Transverse colon (tissue), 4 donors: ENCODE results near the gene SMYD1. TPM values are rescaled to one million over a fixed set of nuclear protein-coding genes. Genes with fewer than 3 reads are reported as not detected.

ENCODE experiments used
- DNase-seq: peaks from one replicate; pipeline ENCODE4 v3.0.0-alpha.2; 2019
- H3K27ac ChIP-seq, 4 donors: fragments of 200-600 bp; sonication (generic); 2 replicates each; pipeline ENCODE4 v1.5.1; 2016 to 2018; ENCODE audit warnings: inconsistent platforms in 4 of 4
- H3K27me3 ChIP-seq: fragments of 200-600 bp; sonication (generic); 2 replicates; pipeline ENCODE4 v1.5.1; 2017; ENCODE audit warnings: inconsistent platforms
- H3K36me3 ChIP-seq, 4 donors: fragments of 200-600 bp; sonication (generic); 2 replicates each; pipeline ENCODE4 v1.5.1; 2017 to 2019; ENCODE audit warnings: inconsistent platforms in 4 of 4
- H3K4me1 ChIP-seq, 4 donors: fragments of 200-600 bp; sonication (generic); 2 replicates each; pipeline ENCODE4 v1.5.1; 2017 to 2020; ENCODE audit warnings: inconsistent platforms in 4 of 4
- H3K4me3 ChIP-seq, 4 donors: fragments of 200-600 bp; sonication (generic); 1 replicate in 1 of 4; 2 replicates in 3 of 4; pipeline versions ENCODE4 v1.5.1 to v1.6.1; 2017 to 2019; ENCODE audit warnings: inconsistent platforms in 4 of 4
- H3K9me3 ChIP-seq, 2 donors: fragments of 200-600 bp; sonication (generic); 2 replicates each; pipeline ENCODE4 v1.5.1; 2017 to 2019; ENCODE audit warnings: inconsistent platforms in 2 of 2
- EP300 ChIP-seq: sonication (generic); formaldehyde crosslinking; IDR thresholded peaks from one replicate; pipeline ENCODE4 v1.6.1; 2017; ENCODE audit warnings: antibody characterized with exemption, low read depth
- POLR2A ChIP-seq: fragments of 450-650 bp; IDR thresholded peaks from one replicate; pipeline ENCODE4 v1.6.1; 2016; ENCODE audit warnings: antibody characterized with exemption, mild to moderate bottlenecking, moderate library complexity
- POLR2AphosphoS5 ChIP-seq, 3 donors: sonication (generic); formaldehyde crosslinking; IDR thresholded peaks; one replicate each; pipeline ENCODE4 v1.6.1; 2016; ENCODE audit warnings: antibody characterized with exemption in 3 of 3
- WGBS, 2 donors: methylation state at CpG; one replicate each; pipeline ENCODE4 v1.1.5; 2018; ENCODE audit warnings: low coverage in 1 of 2; 5-methylcytosine and 5-hydroxymethylcytosine counted together
- in situ Hi-C, 4 donors: fragments of 200-750 bp; cut with MboI; loops; one replicate each; pipeline versions ENCODE4 v1.15.0 to v1.15.1; 2017; ENCODE audit warnings: low sequenced_read_pairs in 3 of 4, low pct_ligation_motif_present in 1 of 4, low pct_unique_long_range_greater_than_20kb in 1 of 4
- intact Hi-C: fragments of 100-400 bp; cut with DNase I; formaldehyde crosslinking; loops from one replicate; pipeline ENCODE4 v1.15.1; 2023; ENCODE audit warnings: low total_unique reads
- total RNA-seq, 4 donors: library from RNA; depleted of rRNA; stranded (reverse); fragments of >200 nt; gene quantifications; one replicate each; pipeline ENCODE4 v1.1.0, GENCODE V29; 2016
- TF ChIP-seq, protein P1 (sequence below), 5 experiments: fragments of 200-600 bp in 3 of 5; fragments of 450-650 bp in 2 of 5; sonication (generic) in 3 of 5; IDR thresholded peaks; 1 replicate in 2 of 5; 2 replicates in 3 of 5; pipeline ENCODE4 v1.5.1; 2016 to 2017; ENCODE audit warnings: antibody characterized with exemption in 5 of 5, inconsistent platforms in 3 of 5, mild to moderate bottlenecking in 2 of 5, moderate library complexity in 1 of 5

SMYD1 gene
- total RNA-seq, 4 donors from 2014 or later: 1.6 to 48.6 (median 3.2) TPM

DNA sequence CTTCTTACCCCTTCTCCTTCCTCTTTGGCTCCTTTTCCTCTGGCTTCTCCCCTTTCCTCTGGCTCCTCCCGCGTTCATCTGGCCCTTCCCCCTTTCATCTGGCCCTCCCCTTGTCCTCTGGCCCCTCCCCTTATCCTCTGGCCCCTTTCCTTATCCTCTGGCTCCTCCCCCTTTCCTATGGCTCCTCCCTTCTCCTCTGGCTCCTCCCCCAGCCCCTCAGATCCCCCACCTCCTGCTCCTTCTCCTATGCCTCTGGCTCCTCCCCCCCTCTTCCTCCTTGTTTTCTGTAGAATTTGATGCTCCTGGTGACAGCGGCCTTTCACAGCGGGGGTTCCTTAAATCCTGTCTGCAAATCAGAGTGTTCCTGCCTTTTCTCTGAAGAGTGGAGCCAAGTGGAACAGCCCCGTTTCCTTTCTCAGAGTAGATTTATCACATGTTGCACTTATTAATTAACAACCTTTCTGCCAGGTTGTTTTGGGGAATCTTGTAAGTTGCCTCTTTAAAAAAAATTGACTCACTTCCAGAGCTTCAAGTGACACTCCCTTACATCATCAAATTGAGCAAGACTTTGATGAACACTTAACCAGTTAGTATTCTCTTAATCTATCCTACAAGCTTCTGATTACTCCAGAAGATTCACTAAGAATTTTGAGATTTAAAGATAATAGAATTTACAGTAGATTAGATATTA lies 32.3 kb downstream of the SMYD1 start:
- in situ Hi-C loops (no loop called here), intact Hi-C loops (no loop called here)
- Histone ChIP-seq H3K9me3 (no peaks in the 10 kb centered on the region), H3K27me3 (no peaks in the 10 kb centered on the region), H3K36me3 (no peaks in the 10 kb centered on the region), H3K4me1 (no peaks in the 10 kb centered on the region), H3K4me3 (no peak overlapping the region), H3K27ac (no peak overlapping the region)
- TF ChIP-seq POLR2AphosphoS5 (IDR thresholded peaks at IDR 0.05): no peak
- TF ChIP-seq EP300: no peak
- TF ChIP-seq, protein P1, sequence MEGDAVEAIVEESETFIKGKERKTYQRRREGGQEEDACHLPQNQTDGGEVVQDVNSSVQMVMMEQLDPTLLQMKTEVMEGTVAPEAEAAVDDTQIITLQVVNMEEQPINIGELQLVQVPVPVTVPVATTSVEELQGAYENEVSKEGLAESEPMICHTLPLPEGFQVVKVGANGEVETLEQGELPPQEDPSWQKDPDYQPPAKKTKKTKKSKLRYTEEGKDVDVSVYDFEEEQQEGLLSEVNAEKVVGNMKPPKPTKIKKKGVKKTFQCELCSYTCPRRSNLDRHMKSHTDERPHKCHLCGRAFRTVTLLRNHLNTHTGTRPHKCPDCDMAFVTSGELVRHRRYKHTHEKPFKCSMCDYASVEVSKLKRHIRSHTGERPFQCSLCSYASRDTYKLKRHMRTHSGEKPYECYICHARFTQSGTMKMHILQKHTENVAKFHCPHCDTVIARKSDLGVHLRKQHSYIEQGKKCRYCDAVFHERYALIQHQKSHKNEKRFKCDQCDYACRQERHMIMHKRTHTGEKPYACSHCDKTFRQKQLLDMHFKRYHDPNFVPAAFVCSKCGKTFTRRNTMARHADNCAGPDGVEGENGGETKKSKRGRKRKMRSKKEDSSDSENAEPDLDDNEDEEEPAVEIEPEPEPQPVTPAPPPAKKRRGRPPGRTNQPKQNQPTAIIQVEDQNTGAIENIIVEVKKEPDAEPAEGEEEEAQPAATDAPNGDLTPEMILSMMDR (IDR thresholded peaks at IDR 0.05): no peak
- TF ChIP-seq POLR2A: no peak
- 61 to 75% methylated on average over 5 of the region's 5 CpGs for WGBS, 2 donors
- DNase-seq: no peak

- no peak for DNase-seq
- no peak overlapping the region for H3K4me3 ChIP-seq
- TF ChIP-seq POLR2A: no peak
- no peak for TF ChIP-seq EP300
- TF ChIP-seq, protein P1 (IDR thresholded peaks at IDR 0.05): no peak
- TF ChIP-seq POLR2AphosphoS5 (IDR thresholded peaks at IDR 0.05): no peak
- H3K4me1 ChIP-seq: no peaks in the 10 kb centered on the region
- H3K9me3 ChIP-seq: no peaks in the 10 kb centered on the region
- no peaks in the 10 kb centered on the region for H3K36me3 ChIP-seq
- in situ Hi-C loops (no loop called here), intact Hi-C loops (no loop called here)
- H3K27ac ChIP-seq: no peak overlapping the region
- WGBS, 2 donors: 65 to 70% methylated on average over 2 to 3 of the region's 3 CpGs
- H3K27me3 ChIP-seq: no peaks in the 10 kb centered on the region
Measured at GRCh38 chr2:88100489-88100858, 32.8 kb downstream of the SMYD1 start.

DNA sequence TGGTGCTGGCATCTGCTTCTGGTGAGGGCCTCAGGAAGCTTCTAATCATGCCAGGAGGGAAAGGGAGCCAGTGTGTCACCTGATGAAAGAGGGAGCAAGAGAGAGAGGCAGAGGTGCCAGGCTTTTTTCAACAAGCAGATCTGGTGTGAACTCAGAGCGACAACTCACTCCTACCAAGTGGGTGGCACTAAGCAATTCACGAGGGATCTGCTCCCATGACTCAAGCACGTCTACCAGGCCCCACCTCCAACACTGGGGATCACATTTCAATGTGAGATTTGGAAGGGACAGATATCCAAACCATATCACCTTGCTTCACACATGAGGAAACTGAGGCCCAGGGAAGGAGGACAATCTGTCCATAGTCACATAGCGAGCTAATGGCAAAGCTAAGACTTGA lies 41.2 kb downstream of the SMYD1 start:
- no peaks in the 10 kb centered on the region for H3K9me3 ChIP-seq
- no peak overlapping the region for H3K4me3 ChIP-seq
- no peaks in the 10 kb centered on the region for H3K27me3 ChIP-seq
- no peaks in the 10 kb centered on the region for H3K36me3 ChIP-seq
- TF ChIP-seq, protein P1 (IDR thresholded peaks at IDR 0.05): no peak
- TF ChIP-seq POLR2AphosphoS5 (IDR thresholded peaks at IDR 0.05) (no peak), POLR2A (no peak), EP300 (no peak)
- no peak overlapping the region for H3K27ac ChIP-seq
- H3K4me1 ChIP-seq: no peaks in the 10 kb centered on the region
- in situ Hi-C loops (no loop called here), intact Hi-C loops (no loop called here)
- 92% methylated on average over 4 of the region's 4 CpGs; no CpG with 5 or more reads in 1 of the 2 donors for WGBS, 2 donors
- DNase-seq: no peak

DNA sequence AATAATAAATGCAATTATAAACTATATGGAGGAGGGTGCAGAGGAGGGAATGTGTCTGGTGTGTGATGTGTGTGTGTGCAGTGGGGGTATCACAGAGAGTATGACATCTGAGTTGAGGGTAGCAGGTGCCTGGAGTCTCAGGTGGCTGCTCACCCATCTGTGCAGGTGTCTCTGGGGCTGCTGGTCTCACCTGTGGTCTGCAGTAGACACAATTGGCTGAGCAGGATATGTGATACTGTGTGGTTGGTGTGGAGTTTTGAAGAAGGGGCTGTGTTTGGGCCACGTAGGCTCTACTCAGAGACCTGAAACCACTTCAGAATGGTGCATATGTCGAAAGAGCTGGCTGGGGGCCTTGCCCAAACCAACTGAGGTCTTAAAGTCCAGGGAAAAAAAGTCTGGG lies 43.2 kb downstream of the SMYD1 start:
- WGBS, 2 donors: 73% methylated on average over 2 of the region's 2 CpGs; no CpG with 5 or more reads in 1 of the 2 donors
- TF ChIP-seq POLR2A (no peak), POLR2AphosphoS5 (IDR thresholded peaks at IDR 0.05) (no peak)
- TF ChIP-seq, protein P1 (IDR thresholded peaks at IDR 0.05): no peak
- intact Hi-C loops (no loop called here), in situ Hi-C loops (no loop called here)
- Histone ChIP-seq H3K4me3 (no peak overlapping the region), H3K9me3 (no peaks in the 10 kb centered on the region), H3K4me1 (no peaks in the 10 kb centered on the region), H3K27me3 (no peaks in the 10 kb centered on the region), H3K36me3 (no peaks in the 10 kb centered on the region), H3K27ac (no peak overlapping the region)
- DNase-seq: no peak
